Upper lobe of left lung (tissue), 6 donors: ENCODE results near the gene CEP192. TPM values are rescaled to one million over a fixed set of nuclear protein-coding genes. Genes with fewer than 3 reads are reported as not detected.

Experiments
- ATAC-seq, 2 donors: fragments of 200-7000 bp; cut with Tn5 transposase; one replicate each; pipeline ENCODE4 v1.9.1; 2022; ENCODE audit warnings: mild to moderate bottlenecking in 2 of 2, moderate library complexity in 2 of 2; ENCODE audit not compliant: low FRiP score in 2 of 2
- DNase-seq, 2 donors: peaks; one replicate each; pipeline ENCODE4 v3.0.0-alpha.2; 2019 to 2020
- H3K27ac ChIP-seq, 4 donors: fragments of 200-600 bp; sonication (generic); one replicate each; pipeline ENCODE4 v1.5.1; 2016 to 2019
- H3K27me3 ChIP-seq, 4 donors: fragments of 200-600 bp; sonication (generic); one replicate each; pipeline ENCODE4 v1.5.1; 2017 to 2019
- H3K36me3 ChIP-seq, 4 donors: fragments of 200-600 bp; sonication (generic); one replicate each; pipeline ENCODE4 v1.5.1; 2016 to 2019
- H3K4me1 ChIP-seq, 4 donors: fragments of 200-600 bp; sonication (generic); one replicate each; pipeline ENCODE4 v1.5.1; 2018 to 2019
- H3K4me3 ChIP-seq, 4 donors: fragments of 200-600 bp; sonication (generic); one replicate each; pipeline ENCODE4 v1.5.1; 2017 to 2019; ENCODE audit warnings: mild to moderate bottlenecking in 2 of 4, moderate library complexity in 1 of 4
- H3K9me3 ChIP-seq, 4 donors: fragments of 200-600 bp; sonication (generic); one replicate each; pipeline ENCODE4 v1.5.1; 2018 to 2019
- EP300 ChIP-seq, 4 donors: sonication (generic); formaldehyde crosslinking; IDR thresholded peaks; one replicate each; pipeline ENCODE4 v1.5.1; 2017; ENCODE audit warnings: antibody characterized with exemption in 4 of 4, control low read depth in 2 of 4
- POLR2A ChIP-seq, 4 donors: fragments of 450-650 bp; IDR thresholded peaks; one replicate each; pipeline ENCODE4 v1.5.1; 2016 to 2017; ENCODE audit warnings: antibody characterized with exemption in 4 of 4, mild to moderate bottlenecking in 2 of 4
- POLR2AphosphoS5 ChIP-seq, 2 donors: sonication (generic); formaldehyde crosslinking; IDR thresholded peaks; one replicate each; pipeline ENCODE4 v1.5.1; 2017; ENCODE audit warnings: antibody characterized with exemption in 2 of 2
- WGBS, 2 donors: methylation state at CpG; one replicate each; pipeline ENCODE4 v1.1.5; 2017 to 2018; 5-methylcytosine and 5-hydroxymethylcytosine counted together
- total RNA-seq, 6 donors: library from RNA; depleted of rRNA in 4 of 6; stranded (reverse); fragments of >200 nt in 4 of 6; gene quantifications; one replicate each; pipeline versions ENCODE4 v1.1.0 to v1.2.1, GENCODE V29; 2016 to 2021
- TF ChIP-seq, protein P1 (sequence below), 6 experiments: fragments of 450-650 bp in 4 of 6; fragments of 200-600 bp in 2 of 6; sonication (generic) in 2 of 6; IDR thresholded peaks; one replicate each; pipeline ENCODE4 v1.5.1; 2016 to 2019; ENCODE audit warnings: antibody characterized with exemption in 6 of 6
- donor health status: DM: no; HTN: no; CAD: no; lungs with moderate emphysema.
- donor health status: DM: no; HTN: yes; CAD: no; lungs with severe emphysema.

The CEP192 gene
- total RNA-seq, 6 donors from 2014 or later = 14.3 to 41.3 (median 22.5) TPM

DNA sequence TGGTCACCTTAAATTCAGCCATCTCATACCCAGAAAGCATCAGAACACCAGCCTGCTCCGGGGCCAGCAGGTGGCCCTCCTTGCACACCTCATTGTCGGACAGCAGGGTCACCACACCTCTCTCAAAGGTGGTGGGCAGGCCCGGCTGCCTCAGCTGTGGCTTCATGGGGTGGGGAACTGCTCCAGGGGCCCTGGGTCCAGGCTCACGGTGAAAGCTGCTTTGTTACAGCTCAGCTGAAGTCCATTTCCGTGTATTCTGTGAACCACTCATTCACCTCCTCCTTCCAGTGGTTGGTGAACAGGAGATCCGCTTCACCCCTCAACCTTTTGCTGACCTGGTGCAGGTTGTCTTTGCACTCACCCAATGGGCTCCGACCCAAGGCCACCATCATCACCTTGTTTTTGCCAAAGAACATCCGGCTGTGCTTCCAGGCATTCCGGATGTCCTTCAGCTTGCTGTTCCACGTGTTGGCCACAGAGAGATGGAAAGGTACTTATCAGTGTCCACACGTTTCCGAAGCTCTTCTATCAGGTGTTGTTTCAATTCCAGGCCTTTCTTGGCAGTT, 148.8 kb downstream of the CEP192 start:
- H3K36me3 ChIP-seq = no peaks in the 10 kb centered on the region
- 79 to 87% methylated on average over 8 to 12 of the region's 12 CpGs for whole genome bisulfite sequencing, 2 donors
- H3K4me3 ChIP-seq = no peak overlapping the region
- H3K27ac ChIP-seq = no peak overlapping the region
- H3K27me3 ChIP-seq = peaks cover 0 to 11% (median 0%) of the 10 kb centered on the region in 4 donors
- H3K9me3 ChIP-seq = peaks cover 0 to 20% (median 9%) of the 10 kb centered on the region in 4 donors
- no peak for DNase-seq
- H3K4me1 ChIP-seq = peaks cover 6 to 19% (median 16%) of the 10 kb centered on the region in 4 donors
- ATAC-seq = no peak
- TF ChIP-seq, protein P1, sequence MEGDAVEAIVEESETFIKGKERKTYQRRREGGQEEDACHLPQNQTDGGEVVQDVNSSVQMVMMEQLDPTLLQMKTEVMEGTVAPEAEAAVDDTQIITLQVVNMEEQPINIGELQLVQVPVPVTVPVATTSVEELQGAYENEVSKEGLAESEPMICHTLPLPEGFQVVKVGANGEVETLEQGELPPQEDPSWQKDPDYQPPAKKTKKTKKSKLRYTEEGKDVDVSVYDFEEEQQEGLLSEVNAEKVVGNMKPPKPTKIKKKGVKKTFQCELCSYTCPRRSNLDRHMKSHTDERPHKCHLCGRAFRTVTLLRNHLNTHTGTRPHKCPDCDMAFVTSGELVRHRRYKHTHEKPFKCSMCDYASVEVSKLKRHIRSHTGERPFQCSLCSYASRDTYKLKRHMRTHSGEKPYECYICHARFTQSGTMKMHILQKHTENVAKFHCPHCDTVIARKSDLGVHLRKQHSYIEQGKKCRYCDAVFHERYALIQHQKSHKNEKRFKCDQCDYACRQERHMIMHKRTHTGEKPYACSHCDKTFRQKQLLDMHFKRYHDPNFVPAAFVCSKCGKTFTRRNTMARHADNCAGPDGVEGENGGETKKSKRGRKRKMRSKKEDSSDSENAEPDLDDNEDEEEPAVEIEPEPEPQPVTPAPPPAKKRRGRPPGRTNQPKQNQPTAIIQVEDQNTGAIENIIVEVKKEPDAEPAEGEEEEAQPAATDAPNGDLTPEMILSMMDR (IDR thresholded peaks at IDR 0.05) = no peak
- TF ChIP-seq EP300 (IDR thresholded peaks at IDR 0.05) (no peak), POLR2A (IDR thresholded peaks at IDR 0.05) (no peak), POLR2AphosphoS5 (IDR thresholded peaks at IDR 0.05) (no peak)

DNA sequence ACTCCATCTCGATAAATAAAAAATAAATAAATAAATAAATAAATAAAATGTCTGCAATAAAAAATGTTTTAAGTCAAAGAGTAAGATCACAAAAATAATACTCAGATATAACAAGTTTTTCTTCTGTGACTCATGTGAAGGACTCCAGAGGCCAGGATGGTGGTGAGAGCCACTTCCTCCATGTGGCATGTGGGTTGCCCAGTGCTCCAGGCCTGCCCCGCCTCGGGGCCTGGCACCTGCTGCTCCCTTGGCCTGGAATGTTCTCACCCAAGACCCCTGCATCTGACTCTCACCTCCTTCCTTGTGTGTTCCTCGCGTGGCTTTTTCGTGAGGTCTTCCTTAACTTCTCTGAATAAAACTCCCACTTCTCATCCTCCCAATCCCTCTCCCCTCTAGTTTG, 150.0 kb downstream of the CEP192 start:
- H3K27ac ChIP-seq = no peak overlapping the region
- WGBS, 2 donors = 81 to 85% methylated on average over 6 of the region's 6 CpGs
- H3K9me3 ChIP-seq = peaks cover 0 to 22% (median 9%) of the 10 kb centered on the region in 4 donors
- DNase-seq (peak in 1 of 2 donors; percentile 63), ATAC-seq (no peak)
- no peak for TF ChIP-seq POLR2AphosphoS5 (IDR thresholded peaks at IDR 0.05)
- no peak for TF ChIP-seq POLR2A (IDR thresholded peaks at IDR 0.05)
- TF ChIP-seq, protein P1 (IDR thresholded peaks at IDR 0.05) = no peak
- TF ChIP-seq EP300 (IDR thresholded peaks at IDR 0.05) = no peak
- H3K36me3 ChIP-seq = no peaks in the 10 kb centered on the region
- H3K27me3 ChIP-seq = peaks cover 0 to 7% (median 0%) of the 10 kb centered on the region in 4 donors
- H3K4me3 ChIP-seq = no peak overlapping the region
- peaks cover 6 to 17% (median 12%) of the 10 kb centered on the region in 4 donors for H3K4me1 ChIP-seq

DNA sequence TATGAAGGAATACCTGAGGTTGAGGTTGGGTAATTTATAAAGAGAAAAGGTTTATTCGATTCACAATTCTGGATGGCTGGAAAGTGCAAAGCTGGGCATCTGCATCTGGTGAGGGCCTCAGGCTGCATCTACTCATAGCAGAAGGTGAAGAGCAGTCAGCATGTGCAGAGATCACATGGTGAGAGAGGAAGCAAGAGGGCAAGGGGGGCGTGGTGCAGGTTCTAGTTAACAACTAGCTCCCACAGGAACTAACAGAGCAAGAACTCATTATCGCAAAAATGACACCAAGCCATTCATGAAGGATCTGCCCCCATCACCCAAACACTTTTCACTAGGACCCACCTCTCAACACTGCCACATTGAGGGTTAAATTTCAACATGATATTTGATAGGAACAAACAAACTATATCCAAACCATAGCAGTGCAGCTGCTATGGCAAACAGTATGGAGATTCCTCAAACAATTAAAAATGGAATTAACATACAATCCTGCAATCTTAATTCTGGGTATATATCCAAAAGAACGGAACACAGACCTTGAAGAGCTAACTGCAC, 154.6 kb downstream of the CEP192 start:
- TF ChIP-seq POLR2AphosphoS5 (IDR thresholded peaks at IDR 0.05) (no peak), POLR2A (IDR thresholded peaks at IDR 0.05) (no peak), EP300 (IDR thresholded peaks at IDR 0.05) (no peak)
- TF ChIP-seq, protein P1 (IDR thresholded peaks at IDR 0.05) = no peak
- H3K27ac ChIP-seq = no peak overlapping the region
- H3K9me3 ChIP-seq = peaks cover 0 to 22% (median 9%) of the 10 kb centered on the region in 4 donors
- no peaks in the 10 kb centered on the region for H3K36me3 ChIP-seq
- H3K4me3 ChIP-seq = no peak overlapping the region
- no peak for ATAC-seq
- H3K27me3 ChIP-seq = no peaks in the 10 kb centered on the region
- no peaks in the 10 kb centered on the region for H3K4me1 ChIP-seq
- 89 to 92% methylated on average over 4 of the region's 4 CpGs for WGBS, 2 donors
- DNase-seq = no peak

DNA sequence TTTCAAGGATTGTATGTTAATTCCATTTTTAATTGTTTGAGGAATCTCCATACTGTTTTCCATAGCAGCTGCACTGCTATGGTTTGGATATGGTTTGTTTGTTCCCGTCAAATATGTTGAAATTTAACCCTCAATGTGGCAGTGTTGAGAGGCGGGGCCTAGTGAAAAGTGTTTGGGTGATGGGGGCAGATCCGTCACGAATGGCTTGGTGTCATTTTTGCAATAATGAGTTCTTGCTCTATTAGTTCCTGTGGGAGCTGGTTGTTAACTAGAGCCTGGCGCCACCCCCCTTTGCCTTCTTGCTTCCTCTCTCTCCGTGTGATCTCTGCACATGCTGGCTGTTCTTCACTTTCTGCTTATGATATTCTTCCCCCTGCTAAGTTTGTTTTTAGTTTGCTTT, 156.0 kb downstream of the CEP192 start:
- Histone ChIP-seq H3K36me3 (no peaks in the 10 kb centered on the region), H3K9me3 (peaks cover 0 to 22% (median 9%) of the 10 kb centered on the region in 4 donors), H3K4me1 (no peaks in the 10 kb centered on the region), H3K4me3 (no peak overlapping the region), H3K27ac (no peak overlapping the region), H3K27me3 (no peaks in the 10 kb centered on the region)
- peak in 1 of 2 donors; percentile 43 for ATAC-seq
- 40 to 46% methylated on average over 6 of the region's 6 CpGs for WGBS, 2 donors
- DNase-seq = peak in 1 of 2 donors; percentile 41
- TF ChIP-seq EP300 (IDR thresholded peaks at IDR 0.05) = no peak
- TF ChIP-seq, protein P1 (IDR thresholded peaks at IDR 0.05) = no peak
- no peak for TF ChIP-seq POLR2A (IDR thresholded peaks at IDR 0.05)

DNA sequence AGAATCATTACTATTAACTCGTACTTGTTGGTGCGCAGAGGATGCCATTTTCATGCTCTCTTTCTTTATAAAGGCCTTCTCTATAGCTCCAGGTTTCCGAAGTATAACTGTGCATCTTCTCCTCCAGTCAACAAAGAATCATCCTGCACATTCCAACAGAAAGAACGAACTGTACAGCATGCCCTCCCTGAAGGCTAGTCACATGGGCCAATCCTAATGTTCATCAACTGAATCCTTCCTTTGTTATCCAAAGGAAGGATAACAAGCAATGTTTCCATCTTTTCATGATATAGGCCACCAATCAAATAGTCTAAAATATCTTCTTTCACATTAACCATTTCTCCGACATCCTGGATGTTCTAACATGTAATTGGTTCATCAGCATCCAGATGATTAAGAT, 160.5 kb downstream of the CEP192 start:
- Histone ChIP-seq H3K27me3 (no peaks in the 10 kb centered on the region), H3K4me1 (no peaks in the 10 kb centered on the region), H3K4me3 (no peak overlapping the region), H3K9me3 (peaks cover 0 to 8% (median 1%) of the 10 kb centered on the region in 4 donors), H3K27ac (no peak overlapping the region), H3K36me3 (no peaks in the 10 kb centered on the region)
- ATAC-seq = no peak
- no peak for DNase-seq
- TF ChIP-seq, protein P1 (IDR thresholded peaks at IDR 0.05) = no peak
- TF ChIP-seq POLR2AphosphoS5 (IDR thresholded peaks at IDR 0.05) = no peak
- no peak for TF ChIP-seq POLR2A (IDR thresholded peaks at IDR 0.05)
- TF ChIP-seq EP300 (IDR thresholded peaks at IDR 0.05) = no peak
- WGBS, 2 donors = 89 to 95% methylated on average over 5 of the region's 5 CpGs
